ENCODE measurements around the gene NSFL1C.

GRCh38 chr20:1493536-1493935, 26.9 kb upstream of the NSFL1C start:
- TF ChIP-seq TAF1 (IDR thresholded peaks at IDR 0.05; ENCODE audit: low read depth), result no peak
- no peak for TF ChIP-seq REST (IDR thresholded peaks at IDR 0.05; ENCODE audit: low read depth)
- TF ChIP-seq EP300 (IDR thresholded peaks at IDR 0.05; ENCODE audit: borderline replicate concordance), result no peak
- TF ChIP-seq, protein P1, sequence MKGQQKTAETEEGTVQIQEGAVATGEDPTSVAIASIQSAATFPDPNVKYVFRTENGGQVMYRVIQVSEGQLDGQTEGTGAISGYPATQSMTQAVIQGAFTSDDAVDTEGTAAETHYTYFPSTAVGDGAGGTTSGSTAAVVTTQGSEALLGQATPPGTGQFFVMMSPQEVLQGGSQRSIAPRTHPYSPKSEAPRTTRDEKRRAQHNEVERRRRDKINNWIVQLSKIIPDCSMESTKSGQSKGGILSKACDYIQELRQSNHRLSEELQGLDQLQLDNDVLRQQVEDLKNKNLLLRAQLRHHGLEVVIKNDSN (IDR thresholded peaks at IDR 0.05), result no peak
- TF ChIP-seq NFIC (IDR thresholded peaks at IDR 0.05), result no peak
- no peak for TF ChIP-seq RAD21 (IDR thresholded peaks at IDR 0.05; ENCODE audit: low read depth)
- TF ChIP-seq CEBPB (IDR thresholded peaks at IDR 0.05), result no peak
- TF ChIP-seq ZBTB7A (IDR thresholded peaks at IDR 0.05; ENCODE audit: low read depth), result no peak
